ENCODE results near the gene CAPZB.

DNA sequence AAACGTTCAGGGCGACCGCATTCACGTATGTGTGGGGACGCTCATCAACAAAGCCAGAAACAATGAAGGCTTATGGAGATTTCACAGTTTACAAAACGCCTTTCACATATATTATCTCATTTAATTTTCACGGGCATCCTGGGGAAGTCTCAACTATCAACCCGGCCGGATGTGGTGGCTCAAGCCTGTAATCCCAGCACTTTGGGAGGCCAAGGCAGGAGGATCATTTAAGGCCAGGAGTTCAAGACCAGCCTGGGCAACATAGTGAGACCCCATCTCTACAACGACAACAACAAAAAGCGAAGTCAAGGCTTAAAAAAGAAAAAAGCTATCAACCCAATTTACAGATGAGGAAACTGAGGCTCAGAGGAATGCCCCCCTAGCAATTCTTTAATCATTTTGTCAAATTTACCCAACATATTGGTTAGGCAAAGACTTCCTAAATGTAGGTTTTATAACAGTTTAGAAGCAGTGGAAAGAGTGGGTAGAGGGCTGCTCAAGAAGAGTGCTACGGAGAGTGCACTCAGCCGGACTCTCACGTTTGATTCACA is 144.9 kb downstream of the CAPZB start:
- no peak for TF ChIP-seq CTCF (IDR thresholded peaks at IDR 0.05)
- TF ChIP-seq EP300 (IDR thresholded peaks at IDR 0.05), result no peak
- no peak for TF ChIP-seq POLR2A (IDR thresholded peaks at IDR 0.05)
